HepG2 (cell line): ENCODE data around the gene DNLZ. TPM values are rescaled to one million over a fixed set of nuclear protein-coding genes. Genes with fewer than 3 reads are reported as not detected.

Source experiments
- AGO1 ChIP-seq: fragments of 200-400 bp; formaldehyde crosslinking; IDR thresholded peaks from 2 replicates; pipeline ENCODE4 v1.6.1; 2017; ENCODE audit warnings: mild to moderate bottlenecking, low read depth, low read length, moderate library complexity; ENCODE audit not compliant: poor library complexity, severe bottlenecking
- ARNT2 ChIP-seq: sonication (generic); formaldehyde crosslinking; IDR thresholded peaks from 2 replicates; pipeline ENCODE4 v1.8.0; 2022; ENCODE audit warnings: mild to moderate bottlenecking, low read depth, missing genetic modification reagents, moderate library complexity
- ATF7-NPFF ChIP-seq: sonication (generic); formaldehyde crosslinking; IDR thresholded peaks from 2 replicates; pipeline ENCODE4 v1.8.1; 2023; ENCODE audit warnings: mild to moderate bottlenecking, low read depth, missing genetic modification reagents, moderate library complexity
- ETV5 ChIP-seq: IDR thresholded peaks from 2 replicates; pipeline ENCODE4 v1.6.1; 2018; ENCODE audit warnings: missing biosample characterization, missing genetic modification reagents, inconsistent platforms, borderline replicate concordance
- MYC ChIP-seq: sonication (generic); formaldehyde crosslinking; IDR thresholded peaks from 2 replicates; pipeline ENCODE4 v1.9.0; 2021; ENCODE audit warnings: missing genetic modification reagents, borderline replicate concordance
- NFKB2 ChIP-seq: sonication (generic); formaldehyde crosslinking; IDR thresholded peaks from 2 replicates; pipeline ENCODE4 v1.4.0; 2020; ENCODE audit warnings: missing genetic modification reagents, borderline replicate concordance
- PAX8 ChIP-seq: sonication (generic); formaldehyde crosslinking; IDR thresholded peaks from 2 replicates; pipeline ENCODE4 v1.8.0; 2022; ENCODE audit warnings: mild to moderate bottlenecking, missing genetic modification reagents, borderline replicate concordance
- POLR2G ChIP-seq: fragments of 200-400 bp; formaldehyde crosslinking; IDR thresholded peaks from 2 replicates; pipeline ENCODE4 v1.6.1; 2018; ENCODE audit warnings: mild to moderate bottlenecking, low read depth, low read length, moderate library complexity
- RFXAP ChIP-seq: sonication (generic); formaldehyde crosslinking; IDR thresholded peaks from 2 replicates; pipeline ENCODE4 v1.4.0; 2020; ENCODE audit warnings: missing genetic modification reagents, borderline replicate concordance
- ZBTB44 ChIP-seq: sonication (generic); formaldehyde crosslinking; IDR thresholded peaks from 2 replicates; pipeline ENCODE4 v1.4.0; 2020; ENCODE audit warnings: missing genetic modification reagents
- ZNF598 ChIP-seq: sonication (generic); formaldehyde crosslinking; IDR thresholded peaks from 2 replicates; pipeline ENCODE4 v1.5.1; 2020; ENCODE audit warnings: mild to moderate bottlenecking, missing genetic modification reagents, borderline replicate concordance
- polyA plus RNA-seq, 8 experiments: library from polyadenylated mRNA; depleted of rRNA in 3 of 8; stranded (reverse) in 7 of 8; unstranded in 1 of 8; fragments of >200 nt; fragmentation: Illumina TruSeq in 4 of 8; extraction: Trizol in 4 of 8; gene quantifications; 2 replicates each; pipeline versions ENCODE4 v1.2.1 to v1.2.3, GENCODE V29; 2011 to 2016; ENCODE audit warnings: low read depth in 4 of 8, missing spikeins in 1 of 8, mixed read lengths in 1 of 8; ENCODE audit not compliant: insufficient read depth in 1 of 8
- total RNA-seq, 5 experiments: library from RNA; depleted of rRNA; stranded (reverse); fragments of >200 nt; fragmentation: Illumina TruSeq; extraction: Trizol; gene quantifications; 2 replicates each; pipeline ENCODE4 v1.2.3, GENCODE V29; 2016; ENCODE audit warnings: low read depth in 1 of 5
- TF ChIP-seq, protein P1 (sequence below): sonication (generic); formaldehyde crosslinking; IDR thresholded peaks from 2 replicates; pipeline ENCODE4 v1.4.0; 2020; ENCODE audit warnings: mild to moderate bottlenecking, missing genetic modification reagents

DNLZ gene
- total and polyA plus RNA-seq, 2 of the 13 experiments (the other 11 are each of a cell fraction or from before 2014, with no cell fraction given), result 3.4 to 8.0 TPM

- TF ChIP-seq NFKB2, result 0 out of 2 replicates have a peak, but pooled peaks have one; percentile 53
- peak; percentile 68 for TF ChIP-seq MYC
- peak; percentile 14; the same call in 1 of the 2 replicates for TF ChIP-seq ZNF598 (CRISPR knock-in tag)
- TF ChIP-seq RFXAP (CRISPR knock-in tag), result peak; percentile 51; the same call in 1 of the 2 replicates
- TF ChIP-seq AGO1, result peak; percentile 60
- TF ChIP-seq ETV5 (CRISPR knock-in tag), result peak; percentile 24; the same call in 1 of the 2 replicates
- TF ChIP-seq ZBTB44 (CRISPR knock-in tag), result no peak
- TF ChIP-seq PAX8 (CRISPR knock-in tag), result no peak
- TF ChIP-seq ATF7-NPFF (CRISPR knock-in tag), result no peak
- TF ChIP-seq ARNT2 (CRISPR knock-in tag), result 0 out of 2 replicates have a peak, but pooled peaks have one; percentile 16
- TF ChIP-seq POLR2G, result peak; percentile 83
- TF ChIP-seq, protein P1, sequence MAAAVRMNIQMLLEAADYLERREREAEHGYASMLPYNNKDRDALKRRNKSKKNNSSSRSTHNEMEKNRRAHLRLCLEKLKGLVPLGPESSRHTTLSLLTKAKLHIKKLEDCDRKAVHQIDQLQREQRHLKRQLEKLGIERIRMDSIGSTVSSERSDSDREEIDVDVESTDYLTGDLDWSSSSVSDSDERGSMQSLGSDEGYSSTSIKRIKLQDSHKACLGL (CRISPR knock-in tag), result peak; percentile 12; the same call in 1 of the 2 replicates
Observed at GRCh38 chr9:136373300-136374182, 10.0 kb upstream of the DNLZ start, which contains the start of gene CARD9 (continued).
